ENCODE data around the gene PGAM2. TPM values are rescaled to one million over a fixed set of nuclear protein-coding genes. Genes with fewer than 3 reads are reported as not detected.

Gene PGAM2
- total RNA-seq, 1 donor from 2014 or later = 0.51 TPM

DNA sequence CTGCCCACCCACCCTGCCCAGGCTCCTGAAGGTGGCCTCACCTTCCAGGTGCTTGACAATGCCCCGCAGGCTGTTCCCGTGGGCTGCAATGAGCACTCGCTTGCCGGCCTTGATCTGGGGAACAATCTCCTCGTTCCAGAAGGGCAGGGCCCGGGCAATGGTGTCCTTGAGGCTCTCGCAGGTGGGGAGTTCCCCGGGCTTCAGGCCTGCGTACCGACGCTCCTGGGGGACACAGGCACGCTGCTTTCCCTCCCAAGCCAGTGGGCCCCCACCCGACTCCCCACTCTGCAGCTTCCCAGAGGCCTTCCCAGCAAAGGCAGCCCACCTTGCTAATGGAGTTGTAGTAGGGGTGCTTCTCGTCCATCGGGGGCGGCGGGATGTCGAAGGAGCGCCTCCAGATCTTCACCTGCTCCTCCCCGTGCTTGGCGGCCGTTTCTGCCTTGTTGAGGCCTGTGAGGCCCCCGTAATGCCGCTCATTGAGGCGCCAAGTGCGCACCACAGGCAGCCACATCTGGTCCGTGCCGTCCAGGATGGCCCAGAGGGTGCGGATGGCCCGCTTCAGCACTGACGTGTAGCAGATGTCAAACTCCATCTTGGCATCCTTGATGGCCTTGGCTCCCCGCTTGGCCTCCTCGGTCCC is 456 bp downstream of the PGAM2 start:
- no peak for DNase-seq

DNA sequence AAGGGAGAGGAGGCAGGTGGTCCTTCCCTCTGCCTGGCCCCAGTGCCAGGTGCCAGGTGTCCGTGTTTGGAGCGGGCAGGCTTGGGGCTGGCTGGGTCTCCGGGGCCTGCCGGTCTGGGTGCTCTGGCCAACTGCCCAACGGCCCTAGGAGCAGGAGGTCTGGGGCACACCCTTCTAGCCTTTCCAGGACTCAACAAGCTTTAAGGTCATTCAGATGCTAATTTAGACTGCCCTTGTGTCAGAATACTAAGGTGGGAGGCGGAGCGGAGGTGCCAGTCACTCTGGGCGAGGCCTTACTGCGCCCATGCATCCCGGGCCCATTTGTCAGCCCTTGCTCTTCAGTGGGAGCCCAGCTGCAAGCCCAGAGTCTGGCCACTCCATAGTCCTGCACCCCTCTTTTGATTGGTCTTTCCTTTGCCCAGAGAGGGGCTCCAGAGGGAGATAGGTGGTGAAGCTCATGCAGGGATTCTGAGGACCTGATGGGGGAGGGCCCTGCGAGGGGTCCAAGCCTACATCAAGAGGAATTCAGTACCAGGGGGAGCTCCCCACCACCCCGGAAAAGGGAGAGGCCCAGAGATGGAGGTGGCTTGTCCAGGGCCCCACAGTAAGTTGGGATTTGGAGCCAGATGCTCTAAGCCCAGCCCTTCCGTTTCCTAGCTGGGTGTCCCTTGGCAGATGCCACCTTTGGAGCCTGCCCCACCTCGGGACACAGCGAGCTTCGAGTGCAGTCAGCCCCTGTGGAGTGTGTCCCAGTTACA is 1.3 kb downstream of the PGAM2 start:
- DNase-seq = no peak

DNA sequence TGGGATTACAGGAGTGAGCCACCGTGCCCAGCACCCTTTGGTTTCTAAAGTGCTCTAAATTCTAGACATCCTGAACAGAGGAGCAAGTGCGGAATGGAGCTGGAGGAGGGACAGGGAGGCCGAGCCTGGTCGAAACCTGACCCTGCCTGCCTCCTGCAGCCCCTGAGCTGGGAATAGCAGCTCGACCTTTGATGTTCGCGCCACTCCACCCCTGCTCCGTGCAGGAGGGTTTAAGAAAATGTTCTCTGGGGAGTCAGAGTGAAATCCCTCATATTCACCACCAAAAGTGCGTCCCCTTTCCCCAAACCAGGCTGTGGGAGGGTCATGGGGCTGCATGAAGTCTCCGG is 1.8 kb downstream of the PGAM2 start:
- DNase-seq = no peak

DNA sequence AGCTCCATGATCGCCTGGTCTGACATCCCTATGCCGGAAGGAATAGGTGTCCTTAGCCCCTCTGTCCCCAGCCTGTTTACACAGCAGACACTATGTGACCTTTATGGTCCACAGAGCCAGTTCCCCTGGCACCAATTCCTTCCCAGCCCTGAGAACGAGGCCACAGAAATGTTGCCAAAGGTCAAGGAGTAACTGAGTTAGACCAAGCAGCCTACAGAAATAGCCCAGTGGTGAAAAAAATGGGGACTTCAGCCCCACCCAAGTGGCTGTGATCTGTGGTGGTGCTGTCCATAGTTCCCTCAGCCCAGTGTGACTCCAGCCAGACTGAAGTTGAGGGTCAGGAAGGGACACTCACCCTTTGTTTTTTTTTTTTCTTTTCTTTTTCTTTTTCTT is 2.5 kb downstream of the PGAM2 start:
- DNase-seq = no peak

DNA sequence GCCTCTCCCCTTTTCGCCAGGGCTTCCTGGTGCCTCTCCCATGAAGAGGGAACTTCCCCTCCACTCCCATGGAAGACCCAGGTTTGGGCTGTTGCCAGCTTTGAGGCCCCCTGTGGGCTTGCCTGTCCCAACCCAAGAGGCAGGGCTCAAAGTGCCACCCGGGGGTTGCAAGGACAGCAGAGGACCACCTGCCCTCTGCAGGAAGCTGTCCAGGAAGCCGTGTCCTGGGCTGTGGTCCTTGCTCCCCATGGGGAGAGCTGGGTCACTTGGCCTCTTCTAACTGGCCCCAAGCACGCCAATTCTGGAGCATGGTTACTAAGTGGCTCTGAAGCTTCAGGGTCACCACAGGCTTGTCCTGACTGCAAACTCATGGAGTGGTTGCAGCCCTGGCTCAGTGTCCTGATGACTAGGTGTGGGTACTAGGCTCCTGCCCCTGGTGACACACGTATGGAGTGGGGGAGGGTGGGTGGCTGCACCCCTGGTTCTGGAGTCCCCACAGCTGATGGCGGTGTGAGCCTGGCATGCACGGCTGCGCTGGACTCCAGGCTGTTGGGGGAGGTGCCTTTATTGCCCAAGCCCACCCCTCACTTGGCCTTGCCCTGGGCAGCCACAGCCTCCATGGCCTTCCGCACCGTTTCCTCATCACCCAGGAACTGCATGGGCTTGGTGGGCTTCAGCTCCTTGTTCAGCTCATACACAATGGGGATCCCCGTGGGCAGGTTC is 3.0 kb downstream of the PGAM2 start:
- DNase-seq = no peak

DNA sequence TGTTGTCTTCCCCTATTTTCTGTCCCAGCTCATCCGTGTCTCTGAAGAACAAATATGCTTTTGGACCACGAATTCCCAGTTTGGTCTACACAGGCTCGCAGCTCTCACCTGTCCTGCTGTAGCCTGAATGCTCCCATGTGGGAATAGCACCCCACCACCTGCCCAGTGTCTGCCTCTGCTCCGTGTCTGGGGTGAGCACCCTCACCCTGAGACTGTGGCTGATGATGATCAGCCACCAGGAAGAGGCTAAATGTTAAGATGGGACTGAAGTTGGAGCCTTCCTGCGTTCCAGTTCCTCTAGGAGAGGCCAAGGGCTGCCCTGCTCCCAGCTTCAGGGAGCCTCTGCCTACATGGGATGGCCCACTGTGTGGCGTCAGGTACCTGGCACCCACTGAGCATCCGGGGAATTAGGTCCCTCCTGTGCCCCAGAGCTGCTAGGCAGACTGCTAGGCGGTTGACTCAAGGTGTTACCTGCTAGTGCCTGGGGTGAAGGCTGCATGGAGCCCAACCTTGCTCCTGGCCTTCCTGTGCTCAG is 3.7 kb downstream of the PGAM2 start:
- no peak for DNase-seq

DNA sequence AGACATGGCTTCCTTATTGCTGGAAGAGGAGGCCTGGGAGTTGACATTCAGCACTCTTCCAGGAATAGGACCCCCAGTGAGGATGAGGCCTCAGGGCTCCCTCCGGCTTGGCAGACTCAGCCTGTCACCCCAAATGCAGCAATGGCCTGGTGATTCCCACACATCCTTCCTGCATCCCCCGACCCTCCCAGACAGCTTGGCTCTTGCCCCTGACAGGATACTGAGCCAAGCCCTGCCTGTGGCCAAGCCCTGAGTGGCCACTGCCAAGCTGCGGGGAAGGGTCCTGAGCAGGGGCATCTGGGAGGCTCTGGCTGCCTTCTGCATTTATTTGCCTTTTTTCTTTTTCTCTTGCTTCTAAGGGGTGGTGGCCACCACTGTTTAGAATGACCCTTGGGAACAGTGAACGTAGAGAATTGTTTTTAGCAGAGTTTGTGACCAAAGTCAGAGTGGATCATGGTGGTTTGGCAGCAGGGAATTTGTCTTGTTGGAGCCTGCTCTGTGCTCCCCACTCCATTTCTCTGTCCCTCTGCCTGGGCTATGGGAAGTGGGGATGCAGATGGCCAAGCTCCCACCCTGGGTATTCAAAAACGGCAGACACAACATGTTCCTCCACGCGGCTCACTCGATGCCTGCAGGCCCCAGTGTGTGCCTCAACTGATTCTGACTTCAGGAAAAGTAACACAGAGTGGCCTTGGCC is 4.3 kb downstream of the PGAM2 start:
- no peak for DNase-seq

DNA sequence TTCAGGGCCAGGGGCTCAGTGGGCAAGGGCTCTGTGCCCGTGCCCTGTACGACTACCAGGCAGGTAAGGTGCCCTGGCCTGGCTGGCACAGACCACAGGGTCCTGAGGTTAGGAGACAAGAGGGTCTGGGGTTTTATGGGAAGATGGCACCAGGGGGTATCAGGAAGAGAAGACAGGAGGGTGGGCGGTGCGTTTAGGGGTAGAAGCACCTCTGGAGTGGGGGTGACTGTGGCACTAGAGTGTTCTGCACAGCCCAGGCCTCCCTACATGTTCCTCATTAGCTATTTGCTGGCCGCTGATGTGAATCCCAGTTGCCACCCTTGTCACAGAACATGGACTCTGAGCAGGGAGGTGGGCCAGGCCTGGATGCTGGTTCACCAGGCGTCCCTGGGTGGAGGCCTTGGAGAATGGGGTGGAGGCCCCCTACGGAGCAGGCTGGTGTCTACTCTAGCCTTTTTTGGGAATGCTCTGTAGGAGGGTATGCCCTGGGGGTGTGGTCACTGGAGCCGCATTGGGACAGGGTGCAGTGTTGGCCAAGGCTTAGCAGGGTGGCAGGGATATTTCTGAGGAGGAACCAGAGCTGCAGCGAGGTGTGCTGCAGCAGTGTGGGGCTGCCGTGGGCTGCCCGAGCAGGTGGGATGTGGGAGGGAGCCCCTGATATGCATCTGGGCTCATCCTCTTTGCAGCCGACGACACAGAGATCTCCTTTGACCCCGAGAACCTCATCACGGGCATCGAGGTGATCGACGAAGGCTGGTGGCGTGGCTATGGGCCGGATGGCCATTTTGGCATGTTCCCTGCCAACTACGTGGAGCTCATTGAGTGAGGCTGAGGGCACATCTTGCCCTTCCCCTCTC is 5.0 kb downstream of the PGAM2 start:
- DNase-seq = no peak

DNA sequence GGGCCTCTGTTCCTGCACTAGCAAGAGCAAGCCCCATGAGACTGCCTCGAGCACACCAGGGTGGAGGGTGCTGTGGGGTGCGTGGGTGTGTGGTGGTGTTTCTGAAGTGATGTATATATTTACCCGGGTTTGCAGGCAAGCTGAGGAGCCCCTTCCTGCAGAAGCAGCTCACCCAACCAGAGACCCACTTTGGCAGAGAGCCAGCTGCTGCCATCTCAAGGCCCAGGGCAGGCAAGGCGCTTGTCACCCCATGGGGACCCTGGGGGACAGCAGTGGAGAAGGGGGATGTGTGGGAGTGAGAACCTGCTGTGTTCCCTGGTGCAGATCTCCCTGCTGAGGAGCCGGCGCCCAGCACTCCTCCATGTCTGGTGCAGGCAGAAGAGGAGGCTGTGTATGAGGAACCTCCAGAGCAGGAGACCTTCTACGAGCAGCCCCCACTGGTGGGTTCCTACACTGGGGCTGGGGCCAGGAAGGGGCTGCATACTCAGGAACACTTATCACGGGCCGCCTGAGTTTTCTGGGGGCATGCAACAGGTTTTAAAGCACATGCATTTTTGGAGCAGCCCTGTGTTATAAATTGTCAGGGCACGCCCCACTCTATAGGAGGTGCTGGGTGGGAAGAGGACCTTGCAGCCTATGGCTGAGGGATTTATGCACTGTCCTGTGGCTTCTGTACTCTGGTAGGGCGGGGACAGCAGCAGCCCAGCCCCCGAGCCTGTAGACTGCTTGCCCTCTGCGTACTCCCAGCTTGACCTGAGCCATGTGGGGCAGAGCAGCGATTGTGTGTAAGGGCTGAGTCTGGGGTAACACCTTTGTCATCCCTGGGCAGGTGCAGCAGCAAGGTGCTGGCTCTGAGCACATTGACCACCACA is 5.9 kb downstream of the PGAM2 start:
- DNase-seq = no peak

DNA sequence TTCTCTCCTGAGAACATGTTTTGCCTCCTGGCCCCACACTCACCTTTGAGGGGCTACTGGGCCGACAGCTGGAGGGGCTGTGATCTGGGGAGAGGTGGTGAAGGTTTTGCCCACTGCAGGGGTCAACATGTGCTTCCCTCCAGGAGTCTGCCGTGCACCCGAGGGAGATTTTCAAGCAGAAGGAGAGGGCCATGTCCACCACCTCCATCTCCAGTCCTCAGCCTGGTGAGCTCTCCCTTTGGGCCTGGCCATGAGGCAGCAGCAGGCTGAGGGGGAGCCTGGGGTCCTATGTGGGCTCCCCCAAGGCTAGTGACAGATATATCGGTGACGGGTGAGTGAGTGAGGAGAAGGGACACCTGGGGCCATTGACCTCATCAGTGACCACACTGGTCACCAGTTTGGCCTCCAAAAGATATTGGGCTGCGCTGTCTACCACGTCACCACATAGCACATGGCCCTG is 6.6 kb downstream of the PGAM2 start:
- no peak for DNase-seq

DNA sequence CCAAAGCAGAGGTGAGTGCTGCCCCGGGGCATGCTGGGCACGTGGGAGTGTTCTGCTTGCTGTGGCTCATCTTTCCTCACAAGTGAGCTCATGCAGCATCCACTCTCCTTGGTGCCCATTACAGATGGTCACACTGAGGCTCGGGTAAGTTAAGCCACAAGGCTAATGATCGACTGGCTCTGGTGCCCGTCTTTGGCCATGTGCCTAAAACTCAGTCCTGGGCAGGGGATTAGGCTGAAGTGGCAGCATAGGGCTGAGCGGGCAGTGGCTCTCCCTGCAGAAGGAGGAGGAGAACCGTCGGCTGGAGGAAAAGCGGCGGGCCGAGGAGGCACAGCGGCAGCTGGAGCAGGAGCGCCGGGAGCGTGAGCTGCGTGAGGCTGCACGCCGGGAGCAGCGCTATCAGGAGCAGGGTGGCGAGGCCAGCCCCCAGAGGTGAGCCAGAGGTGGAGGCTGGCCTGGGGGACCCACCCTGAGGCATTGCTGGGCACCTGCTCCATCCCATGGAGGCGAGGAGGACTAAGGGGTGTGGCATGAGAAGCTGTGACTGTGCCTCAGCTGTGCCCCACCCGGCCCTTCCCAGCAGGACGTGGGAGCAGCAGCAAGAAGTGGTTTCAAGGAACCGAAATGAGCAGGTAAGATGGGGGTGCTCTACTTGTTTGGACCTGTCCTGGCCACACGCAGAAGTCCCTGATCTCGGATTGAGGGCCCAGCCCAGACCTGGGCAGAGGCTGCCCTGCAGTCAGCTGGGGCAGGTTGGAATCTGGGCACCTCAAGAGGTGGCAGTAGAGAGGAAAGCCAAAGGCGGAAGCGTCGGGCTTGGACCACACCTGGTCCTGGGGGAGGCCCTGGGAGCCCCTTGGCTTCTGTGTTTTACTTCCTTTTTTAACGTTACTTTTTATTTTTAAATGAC is 7.3 kb downstream of the PGAM2 start:
- no peak for DNase-seq

DNA sequence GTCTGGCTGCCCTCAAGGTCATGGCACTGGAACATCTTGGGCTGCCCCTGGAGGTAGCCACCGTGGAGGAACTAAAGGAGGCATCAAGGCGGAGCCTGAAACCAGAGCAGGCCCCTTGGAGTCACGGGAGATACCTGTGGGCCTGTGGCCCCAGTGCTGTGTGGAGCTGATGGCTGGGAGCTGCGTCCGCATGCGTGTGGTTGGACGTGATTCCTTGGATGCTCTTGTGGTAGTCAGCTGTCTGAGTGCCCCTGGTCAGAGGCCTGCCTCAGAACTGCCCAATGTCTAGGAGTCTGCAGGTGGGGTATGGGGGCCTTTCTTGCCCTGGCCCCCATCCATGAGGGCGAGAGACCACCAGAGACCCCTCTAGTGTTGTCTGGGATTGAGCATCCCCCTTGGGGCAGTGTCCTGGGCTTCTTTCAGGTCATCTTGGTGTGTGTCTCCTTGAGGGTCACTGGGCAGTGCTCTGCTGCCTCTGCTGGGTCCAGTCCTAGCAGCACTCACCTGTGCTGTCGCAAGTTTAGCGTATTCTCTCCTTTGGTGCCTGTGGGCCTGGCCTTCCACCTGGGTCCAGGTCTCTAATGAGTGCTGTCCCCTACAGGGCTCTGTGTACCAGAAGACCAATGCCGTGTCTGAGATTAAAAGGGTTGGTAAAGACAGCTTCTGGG is 8.1 kb downstream of the PGAM2 start:
- no peak for DNase-seq

DNA sequence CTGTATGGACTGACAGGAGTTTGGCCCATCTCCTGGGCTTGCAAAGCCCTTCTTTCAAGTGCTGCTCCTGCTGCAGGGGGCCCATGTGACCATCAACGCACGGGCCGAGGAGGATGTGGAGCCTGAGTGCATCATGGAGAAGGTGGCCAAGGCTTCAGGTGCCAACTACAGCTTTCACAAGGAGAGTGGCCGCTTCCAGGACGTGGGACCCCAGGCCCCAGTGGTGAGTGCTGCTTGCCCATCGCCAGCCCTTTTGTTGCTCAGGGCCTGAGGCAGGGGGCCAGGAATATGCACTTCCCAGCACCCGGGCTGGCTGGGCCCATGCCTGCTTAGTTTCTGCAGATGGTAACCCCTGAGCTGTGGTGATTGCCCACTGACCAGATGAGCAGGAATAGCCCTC is 8.7 kb downstream of the PGAM2 start:
- DNase-seq = no peak

DNA sequence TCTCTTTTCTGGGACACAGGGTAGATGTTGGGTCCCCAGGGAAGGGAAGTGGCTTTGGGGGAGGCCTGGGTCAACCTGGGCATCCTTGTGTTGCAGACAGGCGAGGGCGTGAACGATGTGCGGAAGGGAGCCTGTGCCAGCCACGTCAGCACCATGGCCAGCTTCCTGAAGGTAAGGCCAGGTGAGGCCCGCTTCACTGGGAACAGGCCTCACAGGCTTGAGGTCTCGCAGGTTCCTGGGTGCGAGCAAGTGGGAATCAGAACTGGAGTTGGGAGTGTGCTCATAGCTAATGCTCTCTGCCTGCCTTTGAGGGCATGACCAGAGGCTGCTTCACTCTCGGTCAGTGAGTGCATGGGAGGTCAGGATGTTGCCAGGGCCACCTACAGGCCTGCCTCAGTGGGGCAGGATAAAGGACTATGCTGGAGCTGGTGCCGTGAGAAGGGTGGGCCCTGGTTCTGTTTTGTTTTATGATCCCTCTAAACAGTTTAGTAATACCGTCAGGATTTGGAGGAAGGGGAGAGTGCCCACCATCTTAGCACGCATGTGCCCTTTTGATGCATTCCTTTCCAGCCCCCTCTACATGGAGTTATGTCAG is 12.5 kb downstream of the PGAM2 start:
- DNase-seq = no peak

DNA sequence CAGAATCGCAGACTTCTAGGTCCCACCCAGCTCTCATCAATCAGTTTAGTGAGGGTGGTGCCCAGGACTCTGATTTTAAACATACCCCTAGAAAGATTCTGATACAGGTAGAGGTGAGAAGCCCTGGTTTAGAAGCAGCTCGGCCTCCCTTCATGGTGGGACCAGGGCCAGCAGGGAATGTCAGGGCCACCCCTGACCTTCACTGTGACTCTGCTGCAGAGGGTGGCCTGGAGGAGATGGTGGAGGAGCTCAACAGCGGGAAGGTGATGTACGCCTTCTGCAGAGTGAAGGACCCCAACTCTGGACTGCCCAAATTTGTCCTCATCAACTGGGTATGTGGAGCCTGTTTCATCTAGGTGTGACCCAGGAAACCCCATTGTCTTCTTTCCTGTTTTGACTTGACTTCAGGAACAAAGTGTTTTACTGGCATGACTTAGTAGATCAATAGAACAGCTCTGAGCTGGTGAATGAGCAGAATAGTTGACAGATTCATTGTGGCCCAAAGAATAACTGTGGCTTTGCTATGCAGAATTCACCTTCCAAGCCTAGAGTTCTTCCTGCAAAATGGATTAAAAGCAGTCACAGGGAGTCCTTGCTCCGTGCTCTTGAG is 13.7 kb downstream of the PGAM2 start:
- no peak for DNase-seq

DNA sequence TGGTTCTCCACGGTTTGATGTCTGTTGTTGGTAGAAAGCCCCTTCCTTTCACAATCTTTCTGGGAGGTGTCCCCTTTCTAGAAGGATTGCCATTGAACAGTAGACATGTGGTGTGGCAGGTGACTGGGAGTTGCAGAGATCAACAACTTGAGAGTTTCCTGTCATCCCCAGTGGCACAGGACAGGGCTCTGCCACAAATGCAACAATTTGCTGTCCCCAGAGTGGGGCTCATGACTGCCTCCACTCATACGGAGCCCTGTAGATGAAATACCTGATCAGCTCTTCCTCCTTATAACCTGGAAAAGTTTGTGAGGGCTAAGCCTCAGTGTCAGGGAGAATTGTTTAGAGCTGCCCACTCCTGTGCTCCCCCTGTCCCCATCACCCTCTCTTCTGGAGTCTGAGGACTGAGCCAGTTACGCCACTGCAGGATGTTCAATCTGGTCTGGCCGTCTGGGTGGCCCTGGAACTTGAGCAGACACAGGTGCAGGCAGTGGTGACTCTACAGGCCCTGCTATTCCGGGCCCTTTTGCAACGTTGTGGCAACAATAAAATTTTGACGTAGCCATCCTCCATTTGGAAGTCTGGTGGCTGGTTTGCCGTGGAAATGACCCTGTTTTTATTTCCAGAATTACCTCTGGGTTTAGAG is 14.3 kb downstream of the PGAM2 start:
- no peak for DNase-seq

DNA sequence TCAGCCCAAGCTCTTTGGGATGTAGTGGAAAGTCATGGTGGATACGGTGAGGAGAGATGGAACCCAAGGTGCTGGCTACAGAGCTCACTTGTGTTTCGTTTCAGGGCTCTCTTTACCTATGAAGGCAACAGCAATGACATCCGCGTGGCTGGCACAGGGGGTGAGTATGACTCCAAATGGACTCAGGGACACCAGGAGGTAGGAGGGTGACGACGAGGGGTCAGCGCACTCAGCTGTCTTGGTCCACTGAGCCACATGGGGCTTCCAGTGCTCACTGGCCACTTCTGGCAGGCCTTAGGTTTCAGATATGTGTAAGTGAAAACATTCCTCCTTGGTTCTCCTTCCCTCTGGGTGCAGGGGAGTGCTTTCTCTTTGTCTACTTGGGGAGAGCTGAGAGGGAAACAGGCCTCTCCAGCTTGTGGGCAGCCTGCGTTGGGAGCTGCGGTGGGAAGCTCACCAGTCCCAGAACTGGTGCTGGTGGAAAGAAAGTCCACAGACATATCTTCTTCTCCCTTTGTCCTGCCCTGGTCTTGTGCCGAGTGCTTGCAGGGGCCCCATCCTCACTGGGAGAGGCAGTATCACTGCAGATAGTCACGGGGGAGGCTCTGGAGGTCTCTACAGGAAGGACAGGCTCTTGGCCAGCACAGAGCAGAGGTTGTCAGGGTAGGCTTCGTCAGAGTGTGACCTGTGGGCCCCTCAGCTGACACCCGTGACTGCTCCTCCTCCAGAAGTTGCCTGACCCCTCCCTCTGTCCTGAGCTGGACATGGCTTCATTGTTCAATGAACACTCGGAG is 15.0 kb downstream of the PGAM2 start:
- no peak for DNase-seq
